T-cell (primary cell): Measurements from ENCODE around the gene TMED9. TPM values are rescaled to one million over a fixed set of nuclear protein-coding genes. Genes with fewer than 3 reads are reported as not detected.

ENCODE experiments used
- ATAC-seq, 4 experiments: fragments of 200-7000 bp in 3 of 4; fragments of 150-1000 bp in 1 of 4; cut with Tn5 transposase; replicated peaks in 1 of 4; 1 replicate in 3 of 4; 2 replicates in 1 of 4; pipeline ENCODE4 v1.10.0; 2021; ENCODE audit warnings: moderate library complexity in 3 of 4, mild to moderate bottlenecking in 2 of 4, moderate number of reproducible peaks in 1 of 4
- CTCF ChIA-PET, 2 donors: fragments of 300-600 bp; sonication (Branson Sonifier 250); formaldehyde crosslinking; loops; one replicate each; lab custom pipeline; 2022; ENCODE audit warnings: antibody characterized with exemption in 2 of 2; lab: Charles Lee
- POLR2A ChIA-PET, 2 donors: fragments of 300-600 bp; sonication (Branson Sonifier 250); formaldehyde crosslinking; loops; one replicate each; lab custom pipeline; 2022; ENCODE audit warnings: antibody characterized with exemption in 2 of 2; lab: Charles Lee
- DNase-seq, 35 experiments: peaks; one replicate each; pipeline versions ENCODE4 v3.0.0 to v3.0.0-alpha.2; 2013 to 2023
- H3K27ac ChIP-seq: one replicate; pipeline ENCODE4 v1.5.1; 2013; ENCODE audit warnings: low read length
- H3K27me3 ChIP-seq, 2 experiments: replicated peaks in 1 of 2; 1 replicate in 1 of 2; 2 replicates in 1 of 2; pipeline versions ENCODE4 v1.6.1 to v1.7.0; 2013; ENCODE audit warnings: low read length in 1 of 2, mixed read lengths in 1 of 2; ENCODE audit not compliant: control insufficient read depth in 2 of 2, insufficient read depth in 2 of 2; ENCODE audit errors: extremely low read depth in 1 of 2
- H3K36me3 ChIP-seq, 2 donors: 1 replicate in 1 of 2; 2 replicates in 1 of 2; pipeline versions ENCODE4 v1.6.1 to v1.7.0; 2013; ENCODE audit warnings: low read length in 1 of 2; ENCODE audit not compliant: control insufficient read depth in 2 of 2, insufficient read depth in 1 of 2; ENCODE audit errors: extremely low read depth in 1 of 2
- H3K4me1 ChIP-seq, 2 experiments: 1 replicate in 1 of 2; 2 replicates in 1 of 2; pipeline versions ENCODE4 v1.6.1 to v1.7.0; 2013; ENCODE audit warnings: low read length in 2 of 2, mixed read lengths in 1 of 2; ENCODE audit not compliant: insufficient read depth in 2 of 2, control insufficient read depth in 1 of 2; ENCODE audit errors: extremely low read depth in 1 of 2
- H3K4me3 ChIP-seq, 2 donors: 1 replicate in 1 of 2; 2 replicates in 1 of 2; pipeline versions ENCODE4 v1.5.1 to v1.7.0; 2013; ENCODE audit warnings: mild to moderate bottlenecking in 2 of 2, low read length in 1 of 2, moderate library complexity in 1 of 2; ENCODE audit not compliant: control insufficient read depth in 1 of 2; ENCODE audit errors: extremely low read depth in 1 of 2
- H3K9me3 ChIP-seq: 2 replicates; pipeline ENCODE4 v1.7.0; 2013
- H3K27ac Mint-ChIP-seq, 2 donors: one replicate each; pipeline ENCODE4 v1.8.0; 2020 to 2021; ENCODE audit warnings: mild to moderate bottlenecking in 2 of 2, mixed read lengths in 2 of 2
- H3K27me3 Mint-ChIP-seq, 2 donors: one replicate each; pipeline ENCODE4 v1.8.0; 2021 to 2022; ENCODE audit warnings: mixed read lengths in 2 of 2
- H3K36me3 Mint-ChIP-seq: one replicate; pipeline ENCODE4 v1.8.0; 2021; ENCODE audit warnings: mixed read lengths
- H3K4me1 Mint-ChIP-seq, 3 donors: one replicate each; pipeline ENCODE4 v1.8.0; 2020 to 2022; ENCODE audit warnings: mixed read lengths in 3 of 3, mild to moderate bottlenecking in 1 of 3
- H3K4me3 Mint-ChIP-seq, 3 donors: one replicate each; pipeline ENCODE4 v1.8.0; 2020 to 2022; ENCODE audit warnings: mild to moderate bottlenecking in 3 of 3, mixed read lengths in 3 of 3, moderate library complexity in 3 of 3
- H3K9me3 Mint-ChIP-seq, 3 donors: one replicate each; pipeline ENCODE4 v1.8.0; 2020 to 2022; ENCODE audit warnings: mixed read lengths in 3 of 3
- WGBS: methylation state at CpG from one replicate; pipeline ENCODE4 v1.1.5; 2013; ENCODE audit warnings: missing lambda C conversion rate; ENCODE audit not compliant: insufficient coverage; 5-methylcytosine and 5-hydroxymethylcytosine counted together
- total RNA-seq, 35 experiments: library from RNA in 6 of 35; stranded (reverse) in 6 of 35; fragments of 120-200 nt in 1 of 35; gene quantifications; one replicate each; pipeline versions ENCODE4 v1.2.1 to v1.2.4 and lab custom pipeline; 2013 to 2026

The TMED9 gene
- total RNA-seq, 5 donors from 2014 or later (not counting 1 experiment from before 2014, with no cell fraction given) = 51.2 to 96.1 (median 84.8) TPM

DNA sequence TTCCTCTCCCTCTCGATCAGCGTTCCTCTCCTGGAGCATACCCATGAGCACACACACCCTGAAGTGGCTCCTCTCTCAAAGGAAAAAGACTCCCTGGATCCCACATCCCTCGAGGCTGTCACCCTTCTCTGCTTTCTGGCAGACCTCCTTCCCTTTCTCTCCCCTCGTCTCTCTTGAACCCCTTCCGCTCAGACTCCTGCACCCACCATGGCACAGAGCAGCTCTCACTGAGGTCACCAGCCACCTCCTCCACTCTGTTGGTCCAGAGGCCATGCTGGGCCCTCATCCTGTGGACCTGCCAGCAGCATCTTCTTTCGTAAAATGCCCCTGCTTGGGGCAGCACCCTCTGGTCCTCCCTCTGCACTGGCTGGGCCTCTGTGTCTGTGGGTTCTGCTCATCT is 13.7 kb downstream of the TMED9 start:
- 92% methylated on average over 6 of the region's 6 CpGs for WGBS
- no peak overlapping the region for H3K4me3 Mint-ChIP-seq
- Histone ChIP-seq H3K27me3 (no peaks in the 10 kb centered on the region), H3K9me3 (no peaks in the 10 kb centered on the region), H3K4me3 (no peak overlapping the region), H3K27ac (no peak overlapping the region), H3K36me3 (peaks cover 6% of the 10 kb centered on the region in 2 donors), H3K4me1 (peaks cover 0 to 21% of the 10 kb centered on the region in 2 experiments)
- CTCF ChIA-PET = no interaction called here
- H3K36me3 Mint-ChIP-seq = peaks cover 6% of the 10 kb centered on the region
- H3K27ac Mint-ChIP-seq = no peak overlapping the region
- POLR2A ChIA-PET = no interaction called here
- peaks cover 29 to 43% (median 42%) of the 10 kb centered on the region in 3 donors for H3K4me1 Mint-ChIP-seq
- no peak for ATAC-seq
- DNase-seq = no peak
- H3K9me3 Mint-ChIP-seq = no peaks in the 10 kb centered on the region
- no peaks in the 10 kb centered on the region for H3K27me3 Mint-ChIP-seq

DNA sequence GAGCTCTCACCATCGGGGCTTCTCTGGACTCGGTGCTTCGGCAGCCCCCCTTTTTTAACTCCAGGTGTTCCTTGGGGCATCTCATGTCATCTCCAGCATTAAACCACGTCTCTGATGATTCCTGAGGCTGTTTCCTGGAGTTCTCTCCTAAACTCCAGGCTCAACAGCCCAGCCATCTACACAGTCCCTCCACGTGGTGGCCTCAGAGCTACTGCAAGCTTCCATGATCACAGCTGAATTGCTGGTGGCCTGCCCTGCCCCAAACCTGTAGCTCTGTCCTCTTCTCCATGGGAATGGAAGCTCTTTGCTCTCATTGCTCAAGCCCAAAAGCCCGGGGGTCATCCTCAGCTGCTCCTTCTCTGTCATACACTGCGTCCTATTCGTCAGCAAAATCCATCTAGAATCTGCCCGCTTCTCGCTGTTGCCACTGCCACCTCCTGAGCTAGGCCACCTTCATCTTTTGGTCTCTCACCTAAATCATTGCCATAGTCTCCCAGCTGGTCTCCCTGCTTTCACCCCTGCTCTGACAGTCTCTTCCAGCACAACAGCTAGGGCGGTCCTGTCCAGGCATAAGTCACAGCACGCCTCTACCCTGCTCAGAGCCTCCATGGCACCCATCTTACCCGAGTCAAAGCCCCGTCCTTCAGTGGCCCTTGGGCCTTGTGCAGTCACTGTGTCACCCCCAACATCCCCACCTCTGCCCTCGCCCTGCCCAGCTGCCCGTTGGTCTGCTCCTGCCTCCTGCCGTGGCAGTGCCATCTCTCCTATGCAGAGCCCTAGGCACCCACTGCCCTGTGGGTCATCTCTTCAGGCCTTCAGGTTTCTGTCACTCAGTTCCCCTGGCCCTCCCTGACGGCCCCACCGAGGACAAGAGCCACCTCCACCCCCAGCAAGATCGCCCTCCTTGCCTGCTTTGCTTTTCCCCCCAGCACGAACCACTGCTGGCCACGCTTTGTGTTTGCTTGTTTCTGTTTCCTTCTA is 14.4 kb downstream of the TMED9 start:
- H3K27ac Mint-ChIP-seq = peak overlapping the region in 1 of 2 donors; percentile 23
- no peak overlapping the region for H3K4me3 Mint-ChIP-seq
- POLR2A ChIA-PET = no interaction called here
- no peaks in the 10 kb centered on the region for H3K9me3 ChIP-seq
- 90% methylated on average over 18 of the region's 22 CpGs for WGBS
- H3K36me3 Mint-ChIP-seq = peaks cover 6% of the 10 kb centered on the region
- peaks cover 22 to 36% (median 36%) of the 10 kb centered on the region in 3 donors for H3K4me1 Mint-ChIP-seq
- H3K9me3 Mint-ChIP-seq = no peaks in the 10 kb centered on the region
- no peak overlapping the region for H3K27ac ChIP-seq
- DNase-seq (no peak), ATAC-seq (no peak)
- CTCF ChIA-PET = no interaction called here
- H3K27me3 ChIP-seq = no peaks in the 10 kb centered on the region
- peaks cover 6% of the 10 kb centered on the region in 2 donors for H3K36me3 ChIP-seq
- H3K27me3 Mint-ChIP-seq = no peaks in the 10 kb centered on the region
- H3K4me1 ChIP-seq = peaks cover 0 to 14% of the 10 kb centered on the region in 2 experiments
- no peak overlapping the region for H3K4me3 ChIP-seq

GRCh38 chr5:177607115-177607451 is 15.1 kb downstream of the TMED9 start:
- peaks cover 6% of the 10 kb centered on the region for H3K36me3 Mint-ChIP-seq

DNA sequence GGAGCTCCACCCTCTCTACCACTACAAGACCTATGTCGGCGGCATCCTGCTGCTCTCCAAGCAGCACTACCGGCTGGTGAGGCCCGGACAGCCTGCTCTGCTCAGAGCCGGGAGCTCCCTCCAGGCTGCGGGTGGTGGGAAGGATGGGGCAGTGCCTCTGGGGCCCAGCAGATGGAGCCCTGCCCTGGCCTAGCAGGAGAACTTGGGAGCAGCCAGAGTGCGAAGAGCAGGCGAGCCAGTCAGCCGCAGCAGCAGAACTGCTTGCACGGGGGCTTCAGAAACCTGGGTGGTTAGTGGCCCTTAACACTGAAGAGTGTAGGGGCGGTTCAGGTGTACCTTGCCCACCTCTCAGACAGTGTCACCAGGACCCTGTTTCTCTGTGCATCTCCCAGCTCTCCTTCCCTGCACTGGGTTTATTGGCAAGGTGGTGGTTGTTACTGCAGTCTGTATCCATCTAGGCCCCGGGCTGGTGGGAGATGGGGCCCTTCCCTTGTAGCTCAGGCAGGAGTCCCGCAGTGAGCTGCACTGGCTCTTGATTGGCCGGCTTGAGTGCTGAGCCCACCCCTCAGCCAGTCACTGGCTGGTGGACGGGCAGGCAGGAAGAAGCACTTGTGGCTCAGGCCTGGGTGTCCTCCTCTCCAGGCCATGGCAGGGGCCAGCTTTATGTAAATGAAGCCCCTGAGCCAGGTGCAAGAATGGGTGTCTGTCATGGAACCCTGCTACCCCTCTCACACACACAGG is 15.6 kb downstream of the TMED9 start:
- ATAC-seq (peak; percentile 74 to 91 (median 78)), DNase-seq (peak in 34 of 35 experiments; percentile 12 to 69 (median 47))
- 51% methylated on average over 9 of the region's 15 CpGs for WGBS
- Histone ChIP-seq H3K4me3 (no peak overlapping the region), H3K9me3 (no peaks in the 10 kb centered on the region), H3K27ac (no peak overlapping the region), H3K4me1 (peaks cover 0 to 11% of the 10 kb centered on the region in 2 experiments), H3K27me3 (no peaks in the 10 kb centered on the region), H3K36me3 (peaks cover 6 to 7% of the 10 kb centered on the region in 2 donors)
- peak overlapping the region in 1 of 2 donors; percentile 34 for H3K27ac Mint-ChIP-seq
- no peak overlapping the region for H3K4me3 Mint-ChIP-seq
- no peaks in the 10 kb centered on the region for H3K9me3 Mint-ChIP-seq
- POLR2A ChIA-PET = no interaction called here
- peaks cover 13 to 31% (median 26%) of the 10 kb centered on the region in 3 donors for H3K4me1 Mint-ChIP-seq
- H3K36me3 Mint-ChIP-seq = peaks cover 6% of the 10 kb centered on the region
- CTCF ChIA-PET = interaction anchor here in 1 of 2 donors (0.5 kb wide), 1 partner anchor 456 kb away, joined by 3 read pairs; no protein-coding TSS in a partner anchor
- H3K27me3 Mint-ChIP-seq = no peaks in the 10 kb centered on the region

More at GRCh38 chr5:177607115-177607451, 15.1 kb downstream of the TMED9 start:
- H3K4me1 ChIP-seq = peaks cover 0 to 11% of the 10 kb centered on the region in 2 experiments
- no peak overlapping the region for H3K4me3 ChIP-seq
- Mint-ChIP-seq H3K4me1 (peaks cover 17 to 31% (median 31%) of the 10 kb centered on the region in 3 donors), H3K4me3 (no peak overlapping the region), H3K27me3 (no peaks in the 10 kb centered on the region), H3K9me3 (no peaks in the 10 kb centered on the region), H3K27ac (peak overlapping the region in 1 of 2 donors; percentile 23)
- 93% methylated on average over 8 of the region's 11 CpGs for WGBS
- H3K27me3 ChIP-seq = no peaks in the 10 kb centered on the region
- peaks cover 6% of the 10 kb centered on the region in 2 donors for H3K36me3 ChIP-seq
- DNase-seq (no peak), ATAC-seq (no peak)
- ChIA-PET CTCF (no interaction called here), POLR2A (no interaction called here)
- no peak overlapping the region for H3K27ac ChIP-seq
- no peaks in the 10 kb centered on the region for H3K9me3 ChIP-seq

DNA sequence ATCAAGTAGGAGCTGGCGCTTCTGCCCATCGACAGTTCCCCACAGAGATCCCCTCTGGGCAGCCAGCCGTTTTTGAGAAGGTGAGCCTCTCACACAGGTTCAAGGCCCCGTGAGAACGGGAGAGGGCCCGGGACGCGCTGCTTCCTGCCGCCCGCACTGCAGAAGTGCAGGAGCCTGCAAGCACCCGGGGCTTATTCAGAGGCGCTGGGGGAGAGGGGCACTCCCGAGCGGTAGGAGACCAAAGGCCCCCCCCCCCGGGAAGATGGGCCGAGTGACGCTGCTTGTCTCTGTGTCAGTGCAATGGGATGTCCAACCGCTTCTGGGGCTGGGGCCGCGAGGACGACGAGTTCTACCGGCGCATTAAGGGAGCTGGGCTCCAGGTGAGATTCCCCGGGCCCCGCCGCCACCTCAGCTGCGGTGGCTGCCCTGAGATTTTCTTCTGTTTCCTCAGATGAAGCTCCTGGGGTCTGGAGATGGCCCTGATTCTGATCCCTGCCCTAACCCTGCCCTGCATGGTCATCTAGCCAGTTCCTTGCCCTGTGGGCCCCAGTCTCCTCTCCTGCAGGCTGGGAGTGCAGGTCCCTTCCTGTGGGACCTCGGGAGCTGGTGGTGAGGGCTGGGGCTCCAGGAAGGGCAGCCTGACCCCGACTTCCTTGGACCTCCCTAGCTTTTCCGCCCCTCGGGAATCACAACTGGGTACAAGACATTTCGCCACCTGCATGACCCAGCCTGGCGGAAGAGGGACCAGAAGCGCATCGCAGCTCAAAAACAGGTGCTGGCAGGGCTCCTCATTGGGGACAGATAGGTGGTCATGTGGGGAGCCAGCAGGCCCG is 16.5 kb downstream of the TMED9 start:
- peaks cover 6 to 8% of the 10 kb centered on the region in 2 donors for H3K36me3 ChIP-seq

More for the DNA sequence above, 16.5 kb downstream of the TMED9 start:
- peak overlapping the region in 1 of 2 donors; percentile 16 for H3K27ac Mint-ChIP-seq
- CTCF ChIA-PET = interaction anchor here in 1 of 2 donors (0.5 kb wide), 1 partner anchor 456 kb away, joined by 3 read pairs; no protein-coding TSS in a partner anchor
- ATAC-seq = no peak
- H3K4me3 ChIP-seq = no peak overlapping the region
- peaks cover 6% of the 10 kb centered on the region for H3K36me3 Mint-ChIP-seq
- peaks cover 10 to 29% (median 24%) of the 10 kb centered on the region in 3 donors for H3K4me1 Mint-ChIP-seq
- no peaks in the 10 kb centered on the region for H3K27me3 Mint-ChIP-seq
- H3K9me3 Mint-ChIP-seq = no peaks in the 10 kb centered on the region
- no peaks in the 10 kb centered on the region for H3K27me3 ChIP-seq
- H3K4me1 ChIP-seq = peaks cover 0 to 11% of the 10 kb centered on the region in 2 experiments
- DNase-seq = no peak
- 95% methylated on average over 27 of the region's 37 CpGs for WGBS
- H3K4me3 Mint-ChIP-seq = no peak overlapping the region
- no peak overlapping the region for H3K27ac ChIP-seq
- H3K9me3 ChIP-seq = no peaks in the 10 kb centered on the region
- POLR2A ChIA-PET = no interaction called here
